Testis (tissue), 2 donors: ENCODE measurements around the gene CEACAM19.

Experiments
- CTCF ChIP-seq, 3 experiments: fragments of 450-650 bp in 2 of 3; fragments of 200-600 bp in 1 of 3; sonication (generic) in 1 of 3; IDR thresholded peaks; one replicate each; pipeline ENCODE4 v1.5.1; 2016 to 2019; ENCODE audit warnings: antibody characterized with exemption in 3 of 3, mild to moderate bottlenecking in 2 of 3, moderate library complexity in 1 of 3
- POLR2A ChIP-seq: fragments of 450-650 bp; IDR thresholded peaks from one replicate; pipeline ENCODE4 v1.6.1; 2017; ENCODE audit warnings: antibody characterized with exemption, mild to moderate bottlenecking, moderate library complexity

- TF ChIP-seq CTCF (IDR thresholded peaks at IDR 0.05) (no peak), POLR2A (no peak)
Observed at GRCh38 chr19:44683434-44684210, 12.3 kb downstream of the CEACAM19 start.
